ENCODE results near the gene RGS18.
"Not testable (repeated sequence)": the region's sequence is repeated elsewhere in the genome, so short reads cannot be mapped to it uniquely, and the experiment has no call there.

RGS18 gene

GRCh38 chr1:192167011-192167410, 8.7 kb downstream of the RGS18 start:
- no peak for DNase-seq (ENCODE audit: low read depth in 3 of 3)

GRCh38 chr1:192167911-192168700, 9.8 kb downstream of the RGS18 start:
- no peak for DNase-seq (ENCODE audit: low read depth in 3 of 3)

- no peak for DNase-seq (ENCODE audit: low read depth in 3 of 3)
Observed at GRCh38 chr1:192168964-192169363, 10.7 kb downstream of the RGS18 start.

- no peak for DNase-seq (ENCODE audit: low read depth in 3 of 3)
Observed at GRCh38 chr1:192170196-192170984, 12.1 kb downstream of the RGS18 start.

DNA sequence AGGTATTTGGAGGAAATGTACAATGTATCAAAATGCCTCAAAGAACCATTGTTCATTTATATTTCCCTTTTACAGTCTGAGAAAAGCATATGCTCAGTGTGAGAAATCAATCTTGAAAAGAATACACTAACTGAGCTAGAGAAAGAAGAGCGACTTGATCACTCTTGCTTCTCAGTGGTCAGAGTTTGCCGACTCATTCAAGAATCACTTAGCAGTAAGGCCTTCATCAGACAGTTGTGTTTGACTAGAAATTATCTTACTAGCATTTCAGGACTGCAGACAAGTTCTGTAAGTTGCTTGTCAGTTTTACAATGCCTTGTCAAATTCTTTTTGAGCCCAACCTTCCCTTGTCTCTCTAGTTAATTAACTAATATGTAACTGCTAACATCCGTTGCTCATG, 12.9 kb downstream of the RGS18 start:
- no peak for DNase-seq (ENCODE audit: low read depth in 3 of 3)

DNA sequence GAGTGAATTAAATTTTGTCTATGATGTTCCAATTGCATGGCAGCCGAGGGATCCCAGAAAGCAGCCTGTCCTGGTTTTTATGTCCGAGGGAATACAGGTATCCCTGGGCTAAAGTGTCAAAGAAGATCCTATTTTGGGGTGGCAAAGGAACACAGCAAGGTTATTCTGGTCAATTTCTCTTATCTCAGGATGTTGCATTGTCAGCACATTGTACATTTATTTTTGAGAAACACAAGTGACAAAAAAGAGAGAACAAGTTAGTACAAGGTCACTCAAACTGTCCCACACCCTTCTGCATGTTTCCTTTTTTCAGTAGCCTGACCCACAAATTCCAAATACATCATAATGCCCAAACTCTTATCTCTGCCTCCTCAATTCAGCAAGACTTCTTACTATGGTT, 17.7 kb downstream of the RGS18 start:
- no peak for DNase-seq (ENCODE audit: low read depth in 3 of 3)

- no peak for DNase-seq (ENCODE audit: low read depth in 3 of 3)
Observed at GRCh38 chr1:192183788-192184187, 25.5 kb downstream of the RGS18 start.

DNA sequence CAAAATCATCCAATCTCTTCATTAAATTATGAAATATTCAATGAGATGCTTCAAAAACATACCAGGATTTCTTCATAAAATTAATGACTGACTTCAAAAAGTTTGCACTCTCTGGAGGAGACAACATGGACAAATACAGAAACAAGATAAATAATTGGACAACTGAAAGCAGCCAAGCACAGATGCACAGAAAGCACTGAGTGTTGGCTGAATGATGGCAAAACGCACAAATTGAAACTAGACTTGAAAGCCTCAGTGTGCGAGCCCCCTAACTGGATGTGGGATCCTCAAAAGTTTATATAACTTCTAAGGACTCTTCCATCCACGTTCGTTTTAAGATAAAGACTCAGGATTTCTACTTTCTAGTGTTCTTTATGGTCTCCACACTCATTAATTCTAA, 27.9 kb downstream of the RGS18 start:
- DNase-seq (ENCODE audit: low read depth in 3 of 3), result no peak

DNA sequence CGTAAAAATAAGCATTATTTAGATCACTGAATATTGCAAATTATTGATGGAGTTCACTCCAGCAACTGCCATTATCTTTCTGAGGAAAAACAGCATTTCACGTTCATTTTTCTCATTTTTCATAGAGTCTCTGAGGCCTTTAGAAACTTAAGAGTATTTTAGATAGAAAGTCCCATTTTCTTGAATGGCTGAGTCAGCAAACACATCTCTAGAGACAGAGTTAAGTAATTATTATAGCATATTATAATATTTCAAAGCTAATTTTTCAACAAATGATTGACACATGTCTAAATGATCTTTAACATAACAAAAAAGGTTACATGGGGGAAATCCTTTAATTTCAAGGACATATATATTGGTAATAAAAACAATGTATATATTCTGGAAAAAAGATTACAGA, 31.8 kb downstream of the RGS18 start:
- DNase-seq (ENCODE audit: low read depth in 3 of 3), result no peak

DNA sequence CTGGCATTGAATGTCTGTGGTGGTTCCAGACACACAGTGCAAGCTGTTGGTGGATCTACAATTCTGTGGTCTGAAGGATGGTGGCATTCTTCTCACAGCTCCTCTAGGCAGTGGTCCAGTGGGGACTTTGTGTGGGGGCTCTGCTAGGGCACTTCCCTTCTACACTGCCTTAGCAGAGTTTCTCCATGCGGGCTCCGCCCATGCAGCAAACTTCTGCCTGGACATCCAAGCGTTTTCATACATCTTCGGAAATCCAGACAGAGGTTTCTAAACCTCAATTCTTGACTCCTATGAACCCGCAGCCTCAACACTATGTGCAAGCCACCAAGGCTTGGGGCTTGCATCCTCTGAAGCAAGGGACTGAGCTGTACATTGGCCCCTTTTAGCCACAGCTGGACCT, 43.0 kb downstream of the RGS18 start:
- DNase-seq (ENCODE audit: low read depth in 3 of 3), result no peak

DNA sequence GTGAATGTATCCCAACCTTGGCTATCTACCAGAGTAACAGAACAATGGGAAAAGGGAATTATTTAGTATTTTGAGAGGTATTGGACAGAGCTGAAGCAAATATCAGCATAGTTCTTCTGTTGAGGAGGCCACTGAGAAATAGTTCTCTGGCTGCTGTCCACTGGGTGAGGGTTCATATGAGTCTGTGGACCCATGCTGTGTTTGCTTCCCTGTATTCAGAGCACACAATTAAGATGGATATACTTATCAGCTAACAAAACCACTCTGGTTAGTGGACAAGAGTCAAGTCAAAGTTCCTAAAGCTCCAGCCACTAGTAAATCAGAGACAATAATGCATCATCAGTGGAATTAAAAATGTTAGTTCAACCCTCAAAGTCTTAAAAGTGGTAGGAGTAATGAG, 66.1 kb downstream of the RGS18 start:
- no peak for DNase-seq (ENCODE audit: low read depth in 3 of 3)

DNA sequence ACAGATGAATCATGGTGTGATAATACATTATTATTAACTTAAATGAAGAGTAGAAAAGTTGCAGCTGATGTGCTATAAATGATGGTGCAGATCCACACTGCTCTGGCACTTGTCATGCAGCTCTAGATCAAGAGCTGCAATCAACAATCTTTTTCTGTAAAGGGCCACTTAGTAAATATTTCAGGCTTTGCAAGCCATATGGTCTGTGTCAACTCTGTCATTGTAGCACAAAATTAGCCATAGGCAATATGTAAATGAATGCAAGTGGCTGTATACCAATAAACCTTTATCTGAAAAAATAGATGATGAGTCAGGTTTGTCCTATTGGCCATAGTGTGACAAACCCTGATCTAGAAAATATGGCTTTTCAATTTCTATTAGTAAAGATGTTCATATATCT, 66.6 kb downstream of the RGS18 start:
- DNase-seq (ENCODE audit: low read depth in 3 of 3), result no peak

- no peak for DNase-seq (ENCODE audit: low read depth in 3 of 3)
Observed at GRCh38 chr1:192225266-192225665, 67.0 kb downstream of the RGS18 start.

DNA sequence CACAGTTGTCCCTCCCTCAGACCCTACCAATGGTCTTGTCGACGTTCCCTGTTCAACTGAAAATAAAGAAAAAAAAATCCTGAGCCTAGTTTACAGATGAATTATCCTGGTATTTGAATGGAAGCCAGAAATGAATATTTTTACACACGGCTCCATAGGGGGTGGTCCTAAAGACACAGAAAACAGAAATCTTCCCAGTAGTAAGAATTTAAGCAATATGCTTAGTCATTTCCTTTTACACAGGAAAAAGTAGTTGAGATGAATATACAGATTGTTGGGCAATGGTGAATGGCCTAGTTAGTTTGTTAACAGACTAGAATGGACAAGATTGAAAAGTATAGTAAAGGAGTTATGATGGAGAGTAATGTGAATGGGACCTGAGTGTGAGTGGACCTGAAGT, 67.4 kb downstream of the RGS18 start:
- DNase-seq (ENCODE audit: low read depth in 3 of 3), result no peak

DNA sequence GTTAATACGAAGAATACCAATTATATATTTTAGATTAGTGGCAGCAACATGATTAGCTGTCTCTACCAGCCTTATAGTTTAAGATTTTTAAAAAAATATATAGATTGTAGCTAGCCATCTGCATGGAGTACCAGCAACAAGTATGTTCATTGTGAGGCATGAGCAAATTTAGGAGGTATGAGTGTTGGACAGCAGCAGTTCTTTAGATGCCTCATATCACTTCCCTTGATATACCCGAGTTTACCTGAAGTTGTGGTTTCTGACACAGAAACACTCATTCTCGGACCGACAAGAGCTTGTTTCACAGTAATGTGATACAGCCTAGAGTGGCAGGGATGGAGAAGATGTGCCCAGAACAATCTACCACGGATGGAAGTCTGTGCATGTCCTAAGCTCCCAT, 69.1 kb downstream of the RGS18 start:
- DNase-seq (ENCODE audit: low read depth in 3 of 3), result no peak

DNA sequence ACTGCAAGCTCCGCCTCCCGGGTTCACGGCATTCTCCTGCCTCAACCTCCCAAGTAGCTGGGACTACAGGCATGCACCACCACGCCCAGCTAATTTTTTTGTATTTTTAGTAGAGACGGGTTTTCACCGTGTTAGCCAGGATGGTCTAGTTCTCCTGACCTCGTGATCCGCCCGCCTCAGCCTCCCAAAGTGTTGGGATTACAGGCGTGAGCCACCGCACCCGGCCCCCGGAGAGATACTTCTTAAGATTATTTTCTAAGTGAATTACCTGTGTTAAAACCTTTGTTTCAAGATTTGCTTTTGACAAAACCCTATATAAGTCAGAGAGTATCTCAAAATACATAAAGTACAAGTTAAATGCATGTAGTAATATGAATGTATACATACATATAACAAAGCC, 69.7 kb downstream of the RGS18 start:
- not testable (repeated sequence) for DNase-seq (ENCODE audit: low read depth in 3 of 3)

- no peak for DNase-seq (ENCODE audit: low read depth in 3 of 3)
Observed at GRCh38 chr1:192232817-192233417, 74.7 kb downstream of the RGS18 start.

GRCh38 chr1:192235127-192235526, 76.9 kb downstream of the RGS18 start:
- no peak for DNase-seq (ENCODE audit: low read depth in 3 of 3)
